ENCODE data around the gene EIF4E1B.

DNA sequence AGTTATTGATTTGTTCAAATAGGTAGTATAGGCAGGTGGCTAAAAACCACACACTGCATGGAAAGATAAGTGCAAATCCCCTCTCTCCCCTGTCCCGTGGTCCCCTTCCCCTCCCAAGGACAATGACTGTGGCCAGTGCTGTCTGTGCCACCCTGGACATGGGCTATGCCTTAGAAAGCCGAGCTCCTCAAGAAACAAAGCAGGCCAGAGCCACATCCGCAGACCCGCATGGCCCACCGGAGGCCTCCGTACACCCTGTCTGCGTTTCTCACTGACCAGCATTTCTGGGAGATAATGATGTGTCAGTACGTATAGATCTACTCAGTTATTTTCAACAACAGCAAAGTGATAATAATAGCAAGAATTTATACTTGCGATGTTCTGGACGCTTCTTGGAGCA, 33.1 kb downstream of the EIF4E1B start:
- TF ChIP-seq HDGF (IDR thresholded peaks at IDR 0.05; ENCODE audit: borderline replicate concordance) (no peak), FOXM1 (IDR thresholded peaks at IDR 0.05; ENCODE audit: borderline replicate concordance) (no peak), BHLHE40 (IDR thresholded peaks at IDR 0.05; ENCODE audit: borderline replicate concordance) (no peak), SUZ12 (IDR thresholded peaks at IDR 0.05) (no peak), FOXK2 (IDR thresholded peaks at IDR 0.05) (no peak), ARNT (IDR thresholded peaks at IDR 0.05) (no peak), PKNOX1 (IDR thresholded peaks at IDR 0.05) (no peak), ELF4 (IDR thresholded peaks at IDR 0.05) (no peak), FOXA1 (IDR thresholded peaks at IDR 0.05) (no peak)

Measured in HEK293T (cell line).